Vagina (tissue), 2 donors: ENCODE data around the gene SRRM4. TPM values are rescaled to one million over a fixed set of nuclear protein-coding genes. Genes with fewer than 3 reads are reported as not detected.

ENCODE experiments used
- DNase-seq, 2 donors: peaks; one replicate each; pipeline ENCODE4 v3.0.0-alpha.2; 2017; ENCODE audit errors: extremely low spot score in 2 of 2
- H3K27ac ChIP-seq: fragments of 200-600 bp; sonication (generic); one replicate; pipeline ENCODE4 v1.5.1; 2019
- H3K27me3 ChIP-seq: fragments of 200-600 bp; sonication (generic); one replicate; pipeline ENCODE4 v1.5.1; 2019
- H3K36me3 ChIP-seq, 2 donors: fragments of 200-600 bp; sonication (generic); one replicate each; pipeline ENCODE4 v1.5.1; 2017 to 2019
- H3K4me1 ChIP-seq: fragments of 200-600 bp; sonication (generic); one replicate; pipeline ENCODE4 v1.5.1; 2019
- H3K4me3 ChIP-seq, 2 donors: fragments of 200-600 bp; sonication (generic); 1 replicate in 1 of 2; 2 replicates in 1 of 2; pipeline ENCODE4 v1.5.1; 2016 to 2019
- H3K9me3 ChIP-seq: fragments of 200-600 bp; sonication (generic); one replicate; pipeline ENCODE4 v1.5.1; 2019
- POLR2A ChIP-seq, 2 donors: fragments of 450-650 bp; IDR thresholded peaks; one replicate each; pipeline ENCODE4 v1.6.1; 2017; ENCODE audit warnings: antibody characterized with exemption in 2 of 2, mild to moderate bottlenecking in 2 of 2, moderate library complexity in 2 of 2
- POLR2AphosphoS5 ChIP-seq, 2 donors: sonication (generic); formaldehyde crosslinking; IDR thresholded peaks; one replicate each; pipeline ENCODE4 v1.9.0; 2017; ENCODE audit warnings: antibody characterized with exemption in 2 of 2, mild to moderate bottlenecking in 2 of 2, low read depth in 1 of 2; ENCODE audit not compliant: insufficient read depth in 1 of 2
- intact Hi-C: fragments of 100-400 bp; cut with DNase I; formaldehyde crosslinking; loops from one replicate; pipeline ENCODE4 v1.15.1; 2023
- total RNA-seq: library from RNA; depleted of rRNA; stranded (reverse); fragments of >200 nt; gene quantifications from one replicate; pipeline ENCODE4 v1.2.3, GENCODE V29; 2016
- TF ChIP-seq, protein P1 (sequence below), 3 experiments: fragments of 450-650 bp in 2 of 3; fragments of 200-600 bp in 1 of 3; sonication (generic) in 1 of 3; IDR thresholded peaks; one replicate each; pipeline ENCODE4 v1.5.1; 2017 to 2019; ENCODE audit warnings: antibody characterized with exemption in 3 of 3, mild to moderate bottlenecking in 2 of 3, moderate library complexity in 2 of 3

The SRRM4 gene
- total RNA-seq, 1 donor from 2014 or later: under 0.01 TPM

DNA sequence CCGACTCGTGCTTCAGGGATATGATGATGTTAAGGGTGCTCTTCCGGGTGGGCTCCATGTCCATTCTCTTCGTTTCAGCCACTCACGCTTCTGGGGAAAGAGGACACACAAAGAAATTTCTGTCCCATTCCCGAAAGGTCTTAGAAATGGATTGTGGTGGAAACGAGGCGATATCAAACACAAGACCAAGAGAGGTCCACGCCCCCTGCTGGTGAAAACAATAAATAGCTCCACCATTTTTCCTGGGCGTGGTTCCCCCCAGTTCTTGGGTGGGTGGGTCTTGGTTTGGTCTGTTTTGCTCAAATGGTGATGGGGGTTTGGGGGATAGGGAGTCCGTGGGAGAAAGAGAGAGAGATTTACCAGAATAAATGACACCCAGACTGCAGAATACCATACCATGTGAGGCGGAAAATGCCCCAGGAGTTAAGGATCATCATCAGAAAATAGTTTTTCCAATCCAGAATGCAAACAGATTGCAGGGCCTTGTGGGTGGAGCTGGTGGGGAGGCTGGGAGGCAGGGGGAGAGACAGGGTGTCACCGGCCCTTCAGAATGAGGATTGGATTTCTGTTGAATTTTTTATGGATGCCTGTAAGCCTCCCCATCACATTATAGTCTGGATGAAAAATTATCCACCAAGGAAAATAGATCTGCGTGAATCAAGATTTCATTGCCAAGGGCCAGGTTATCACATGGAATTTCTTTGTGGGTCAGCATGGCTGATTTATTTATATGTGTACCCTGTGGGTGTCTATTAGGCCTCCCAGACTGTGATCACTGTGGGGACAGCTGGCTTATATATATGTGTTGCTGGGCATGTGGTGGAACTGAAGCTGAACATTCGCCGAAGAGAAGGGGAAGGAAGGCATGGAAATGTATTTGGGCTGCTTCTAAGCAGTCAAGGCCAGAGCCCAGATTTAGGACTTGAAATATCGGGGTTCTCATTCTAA is 55.8 kb downstream of the SRRM4 start:
- Histone ChIP-seq H3K4me3 (no peak overlapping the region), H3K9me3 (no peaks in the 10 kb centered on the region), H3K27me3 (no peaks in the 10 kb centered on the region), H3K36me3 (no peaks in the 10 kb centered on the region), H3K27ac (no peak overlapping the region), H3K4me1 (no peaks in the 10 kb centered on the region)
- no peak for TF ChIP-seq POLR2A (IDR thresholded peaks at IDR 0.05)
- TF ChIP-seq, protein P1, sequence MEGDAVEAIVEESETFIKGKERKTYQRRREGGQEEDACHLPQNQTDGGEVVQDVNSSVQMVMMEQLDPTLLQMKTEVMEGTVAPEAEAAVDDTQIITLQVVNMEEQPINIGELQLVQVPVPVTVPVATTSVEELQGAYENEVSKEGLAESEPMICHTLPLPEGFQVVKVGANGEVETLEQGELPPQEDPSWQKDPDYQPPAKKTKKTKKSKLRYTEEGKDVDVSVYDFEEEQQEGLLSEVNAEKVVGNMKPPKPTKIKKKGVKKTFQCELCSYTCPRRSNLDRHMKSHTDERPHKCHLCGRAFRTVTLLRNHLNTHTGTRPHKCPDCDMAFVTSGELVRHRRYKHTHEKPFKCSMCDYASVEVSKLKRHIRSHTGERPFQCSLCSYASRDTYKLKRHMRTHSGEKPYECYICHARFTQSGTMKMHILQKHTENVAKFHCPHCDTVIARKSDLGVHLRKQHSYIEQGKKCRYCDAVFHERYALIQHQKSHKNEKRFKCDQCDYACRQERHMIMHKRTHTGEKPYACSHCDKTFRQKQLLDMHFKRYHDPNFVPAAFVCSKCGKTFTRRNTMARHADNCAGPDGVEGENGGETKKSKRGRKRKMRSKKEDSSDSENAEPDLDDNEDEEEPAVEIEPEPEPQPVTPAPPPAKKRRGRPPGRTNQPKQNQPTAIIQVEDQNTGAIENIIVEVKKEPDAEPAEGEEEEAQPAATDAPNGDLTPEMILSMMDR (IDR thresholded peaks at IDR 0.05): no peak
- no peak for TF ChIP-seq POLR2AphosphoS5 (IDR thresholded peaks at IDR 0.05; ENCODE audit: insufficient read depth in 1 of 2, low read depth in 1 of 2)
- intact Hi-C loops: no loop called here
- no peak for DNase-seq

DNA sequence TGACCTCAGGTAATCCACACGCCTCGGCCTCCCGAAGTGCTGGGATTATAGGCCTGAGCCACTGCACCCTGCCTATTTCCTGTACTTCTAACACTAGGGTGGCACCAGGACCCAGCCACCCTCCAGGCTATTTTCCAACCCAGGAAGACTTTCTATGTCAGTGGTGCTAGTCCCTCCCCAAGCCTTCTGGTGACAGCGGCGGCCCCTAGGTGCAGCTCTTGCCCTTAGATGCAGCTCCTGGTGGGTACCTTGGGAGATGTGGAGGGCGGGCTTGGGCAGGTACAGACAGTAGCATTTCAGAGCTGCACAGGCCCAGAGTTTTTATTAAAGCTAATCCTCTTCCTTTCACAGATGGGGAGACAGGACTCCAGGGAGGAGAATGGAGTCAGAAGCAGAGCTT is 62.8 kb downstream of the SRRM4 start:
- DNase-seq: no peak
- Histone ChIP-seq H3K9me3 (no peaks in the 10 kb centered on the region), H3K4me3 (no peak overlapping the region), H3K27ac (no peak overlapping the region), H3K36me3 (no peaks in the 10 kb centered on the region), H3K4me1 (no peaks in the 10 kb centered on the region), H3K27me3 (no peaks in the 10 kb centered on the region)
- TF ChIP-seq POLR2A (IDR thresholded peaks at IDR 0.05): no peak
- no peak for TF ChIP-seq POLR2AphosphoS5 (IDR thresholded peaks at IDR 0.05; ENCODE audit: insufficient read depth in 1 of 2, low read depth in 1 of 2)
- TF ChIP-seq, protein P1 (IDR thresholded peaks at IDR 0.05): no peak
- intact Hi-C loops: no loop called here

DNA sequence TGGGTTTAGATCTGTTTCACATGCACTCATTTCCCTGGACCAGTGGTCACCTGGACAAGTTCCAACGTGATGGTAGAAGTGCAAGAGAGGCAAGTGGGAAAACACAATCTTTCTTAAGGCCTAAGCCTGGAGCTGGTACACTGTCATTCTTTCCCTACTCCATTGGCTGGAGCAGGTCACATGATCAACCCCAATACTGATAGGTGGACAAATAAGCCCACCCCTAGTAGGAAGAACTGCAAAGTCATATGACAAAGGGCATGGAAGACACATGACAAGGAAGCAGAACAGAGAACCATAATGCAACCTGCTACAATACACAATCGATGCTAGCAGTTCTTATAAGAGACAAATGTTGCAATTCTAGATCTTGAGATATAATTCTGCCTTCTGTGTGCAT is 66.3 kb downstream of the SRRM4 start:
- H3K27me3 ChIP-seq: no peaks in the 10 kb centered on the region
- intact Hi-C loops: no loop called here
- DNase-seq: no peak
- no peak for TF ChIP-seq POLR2AphosphoS5 (IDR thresholded peaks at IDR 0.05; ENCODE audit: insufficient read depth in 1 of 2, low read depth in 1 of 2)
- TF ChIP-seq, protein P1 (IDR thresholded peaks at IDR 0.05): no peak
- TF ChIP-seq POLR2A (IDR thresholded peaks at IDR 0.05): no peak
- no peaks in the 10 kb centered on the region for H3K4me1 ChIP-seq
- H3K4me3 ChIP-seq: no peak overlapping the region
- no peaks in the 10 kb centered on the region for H3K9me3 ChIP-seq
- no peak overlapping the region for H3K27ac ChIP-seq
- H3K36me3 ChIP-seq: no peaks in the 10 kb centered on the region

DNA sequence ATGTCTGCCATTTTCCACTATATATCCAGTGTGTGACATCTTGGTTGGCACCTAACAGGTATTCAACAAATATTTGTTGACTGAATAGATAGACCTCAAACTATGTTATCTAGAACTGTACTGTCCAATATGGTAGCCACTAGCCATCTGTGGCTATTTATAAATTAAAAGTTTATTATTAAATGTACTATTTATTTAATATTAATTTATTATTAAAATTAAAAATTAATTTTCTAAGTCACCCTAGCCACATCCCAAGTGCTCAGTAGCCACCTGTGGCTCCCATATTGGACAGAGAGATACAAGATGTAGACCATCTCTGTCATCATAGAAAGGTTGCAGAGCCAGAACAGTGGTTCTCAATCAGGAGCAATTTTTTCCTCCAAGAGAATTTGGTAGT is 69.3 kb downstream of the SRRM4 start:
- DNase-seq: no peak
- no peak overlapping the region for H3K4me3 ChIP-seq
- intact Hi-C loops: no loop called here
- no peaks in the 10 kb centered on the region for H3K4me1 ChIP-seq
- no peak overlapping the region for H3K27ac ChIP-seq
- H3K9me3 ChIP-seq: no peaks in the 10 kb centered on the region
- TF ChIP-seq POLR2AphosphoS5 (IDR thresholded peaks at IDR 0.05; ENCODE audit: insufficient read depth in 1 of 2, low read depth in 1 of 2): no peak
- no peak for TF ChIP-seq POLR2A (IDR thresholded peaks at IDR 0.05)
- TF ChIP-seq, protein P1 (IDR thresholded peaks at IDR 0.05): no peak
- no peaks in the 10 kb centered on the region for H3K36me3 ChIP-seq
- H3K27me3 ChIP-seq: no peaks in the 10 kb centered on the region

DNA sequence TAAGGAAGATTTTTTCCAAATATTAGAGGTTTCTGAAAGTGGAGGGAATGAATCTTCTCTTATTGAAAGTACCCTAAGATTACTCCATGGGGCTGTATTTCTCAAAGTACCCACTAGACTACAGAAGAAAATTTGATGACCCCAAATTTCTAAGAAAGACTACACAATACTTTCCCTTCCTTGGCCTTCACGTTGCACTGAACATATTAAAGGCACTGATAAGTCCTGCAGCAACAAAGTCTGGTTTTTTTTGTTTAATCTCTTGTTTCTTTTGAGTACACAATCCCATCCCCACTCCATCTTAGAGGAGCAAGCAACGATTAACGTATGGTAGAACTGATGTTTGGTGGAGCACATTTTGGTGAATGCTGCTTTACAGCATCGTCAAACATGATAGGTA is 70.1 kb downstream of the SRRM4 start:
- Histone ChIP-seq H3K27ac (no peak overlapping the region), H3K9me3 (no peaks in the 10 kb centered on the region), H3K4me3 (no peak overlapping the region), H3K4me1 (no peaks in the 10 kb centered on the region), H3K27me3 (no peaks in the 10 kb centered on the region), H3K36me3 (no peaks in the 10 kb centered on the region)
- intact Hi-C loops: no loop called here
- DNase-seq: no peak
- TF ChIP-seq, protein P1 (IDR thresholded peaks at IDR 0.05): no peak
- TF ChIP-seq POLR2AphosphoS5 (IDR thresholded peaks at IDR 0.05; ENCODE audit: insufficient read depth in 1 of 2, low read depth in 1 of 2) (no peak), POLR2A (IDR thresholded peaks at IDR 0.05) (no peak)
